Choroid plexus epithelial cell (primary cell): ENCODE measurements around the gene WDR77.

Source experiments
- DNase-seq: peaks from one replicate; pipeline ENCODE4 v3.0.0-alpha.2; 2010; ENCODE audit warnings: low read depth
- H3K4me3 ChIP-seq: 2 replicates; pipeline ENCODE4 v1.5.1; 2011; ENCODE audit warnings: low read depth, mild to moderate bottlenecking, control low read depth, low read length, moderate library complexity
- CTCF ChIP-seq: conservative IDR thresholded peaks from 2 replicates; pipeline ENCODE4 v1.5.1; 2011; ENCODE audit warnings: low read depth, mild to moderate bottlenecking, control low read depth, inconsistent platforms, low read length, moderate library complexity

Gene WDR77

GRCh38 chr1:111480674-111481073, 31.6 kb upstream of the WDR77 start:
- no peak for TF ChIP-seq CTCF
- H3K4me3 ChIP-seq: no peak overlapping the region
- no peak for DNase-seq

GRCh38 chr1:111476761-111477309, 27.8 kb upstream of the WDR77 start:
- DNase-seq: no peak
- no peak overlapping the region for H3K4me3 ChIP-seq
- no peak for TF ChIP-seq CTCF

- no peak for DNase-seq
- no peak for TF ChIP-seq CTCF
- no peak overlapping the region for H3K4me3 ChIP-seq
Measured at GRCh38 chr1:111476214-111476613, 27.2 kb upstream of the WDR77 start.

GRCh38 chr1:111475701-111476100, 26.6 kb upstream of the WDR77 start:
- no peak overlapping the region for H3K4me3 ChIP-seq
- DNase-seq: no peak
- no peak for TF ChIP-seq CTCF

- no peak overlapping the region for H3K4me3 ChIP-seq
- no peak for DNase-seq
- no peak for TF ChIP-seq CTCF
Measured at GRCh38 chr1:111474521-111474920, 25.5 kb upstream of the WDR77 start.

GRCh38 chr1:111474106-111474505, 25.1 kb upstream of the WDR77 start:
- no peak for DNase-seq
- no peak overlapping the region for H3K4me3 ChIP-seq
- TF ChIP-seq CTCF: no peak

- no peak overlapping the region for H3K4me3 ChIP-seq
- no peak for DNase-seq
- TF ChIP-seq CTCF: no peak
Measured at GRCh38 chr1:111471538-111471937, 22.5 kb upstream of the WDR77 start.
